ENCODE results near the gene STRIP1.

DNA sequence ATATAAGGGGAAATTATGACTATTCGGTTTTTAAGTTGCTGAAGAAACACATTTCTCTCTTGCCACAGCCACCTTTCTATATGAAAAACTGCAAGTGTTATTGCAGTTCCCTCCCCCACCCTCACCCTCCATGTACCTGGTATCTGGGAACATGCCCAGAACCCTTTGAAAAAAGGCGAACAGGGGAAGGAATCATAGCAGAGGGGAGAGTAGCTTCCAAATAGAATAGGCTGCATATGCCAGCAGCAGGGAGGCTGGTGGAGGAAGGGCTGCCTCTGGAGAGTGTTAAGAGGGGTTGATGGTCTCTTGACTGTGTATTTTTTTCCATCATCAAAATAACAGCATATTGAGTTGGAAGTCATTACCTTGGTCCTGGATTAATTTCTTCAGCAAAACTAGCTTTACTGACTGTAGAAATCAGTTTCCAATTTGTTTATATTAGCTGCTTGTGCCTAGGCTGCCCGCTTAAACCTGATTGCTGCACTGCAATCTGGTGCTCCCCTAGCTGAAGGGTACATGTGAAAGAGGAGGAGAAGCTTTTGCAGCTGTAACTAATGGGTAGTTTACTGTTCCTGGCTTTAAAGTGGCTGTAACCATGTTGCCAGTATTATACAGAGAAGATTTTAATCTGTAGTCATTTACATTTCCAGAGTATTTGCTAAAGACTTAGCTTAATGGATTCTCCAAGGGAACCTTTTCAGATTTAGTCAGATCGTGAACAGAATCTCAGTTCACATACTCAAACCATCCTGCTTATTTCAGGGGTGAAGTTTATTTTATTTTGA is 27.2 kb upstream of the STRIP1 start:
- TF ChIP-seq POLR2A (IDR thresholded peaks at IDR 0.05; ENCODE audit: low read depth, low read length), result no peak
- no peak for TF ChIP-seq POLR2AphosphoS5 (IDR thresholded peaks at IDR 0.05; ENCODE audit: low read depth, low read length)
- TF ChIP-seq TAF1 (IDR thresholded peaks at IDR 0.05; ENCODE audit: borderline replicate concordance, low read depth, low read length), result no peak
